GM12878 (cell line): ENCODE measurements around the gene DDX10. TPM values are rescaled to one million over a fixed set of nuclear protein-coding genes. Genes with fewer than 3 reads are reported as not detected.

Experiments
- ATAC-seq: fragments of 200-7000 bp; cut with Tn5 transposase; 3 replicates; pipeline ENCODE4 v1.9.1; 2020; ENCODE audit warnings: mild to moderate bottlenecking, moderate library complexity
- BruUV-seq: library from RNA; stranded (reverse); fragments of 400-500 nt; replicated peaks from 2 replicates; lab custom pipeline; 2021; lab: Mats Ljungman, UMichigan
- CTCF ChIA-PET: fragments of 300-600 bp; sonication (Branson Sonifier 250); formaldehyde crosslinking; extraction: SDS; loops from one replicate; lab custom pipeline; 2021; ENCODE audit warnings: inconsistent platforms; lab: Yijun Ruan, JAX
- POLR2A ChIA-PET: fragments of 350-600 bp; formaldehyde crosslinking; extraction: SDS; loops from one replicate; lab custom pipeline; 2021; ENCODE audit warnings: inconsistent platforms; lab: Charles Lee
- RAD21 ChIA-PET: fragments of 300-600 bp; sonication (Branson Sonifier 250); formaldehyde crosslinking; loops from one replicate; lab custom pipeline; 2023; ENCODE audit warnings: antibody characterized with exemption; ENCODE audit not compliant: unreplicated experiment; lab: Charles Lee
- SMC1A ChIA-PET: fragments of 300-600 bp; sonication (Branson Sonifier 250); formaldehyde crosslinking; loops from one replicate; lab custom pipeline; 2023; ENCODE audit not compliant: unreplicated experiment, uncharacterized antibody; lab: Charles Lee
- DNase-seq: peaks from one replicate; pipeline ENCODE4 v3.0.0-alpha.2; 2011; ENCODE audit warnings: low read depth, low spot score
- FAIRE-seq: peaks from 3 replicates; lab custom pipeline; 2011; peaks lifted over from hg19 to GRCh38; lab: Jason Lieb, UNC
- H2AFZ ChIP-seq: 2 replicates; pipeline ENCODE4 v1.6.0; 2011; ENCODE audit warnings: low read depth, low read length, control low read depth; ENCODE audit not compliant: control insufficient read depth
- H3K27ac ChIP-seq: 2 replicates; pipeline ENCODE4 v1.5.1; 2011; ENCODE audit warnings: control low read depth; ENCODE audit not compliant: control insufficient read depth, insufficient read depth
- H3K27me3 ChIP-seq, 2 experiments: replicated peaks in 1 of 2; 2 replicates each; pipeline versions ENCODE4 v1.6.0 to v1.6.1; 2011; ENCODE audit warnings: low read length in 1 of 2; ENCODE audit not compliant: control insufficient read depth in 2 of 2, insufficient read depth in 2 of 2
- H3K36me3 ChIP-seq, 2 experiments: 2 replicates each; pipeline ENCODE4 v1.5.1; 2011; ENCODE audit warnings: low read length in 1 of 2; ENCODE audit not compliant: control insufficient read depth in 2 of 2, insufficient read depth in 2 of 2
- H3K4me1 ChIP-seq: 2 replicates; pipeline ENCODE4 v1.6.1; 2011; ENCODE audit warnings: mild to moderate bottlenecking, low read length, moderate library complexity, mixed read lengths; ENCODE audit not compliant: control insufficient read depth, insufficient read depth
- H3K4me2 ChIP-seq: 2 replicates; pipeline ENCODE4 v1.6.0; 2011; ENCODE audit warnings: control low read depth; ENCODE audit not compliant: control insufficient read depth, insufficient read depth
- H3K4me3 ChIP-seq: fragments of 200-600 bp; sonication (generic); 2 replicates; pipeline ENCODE4 v1.5.1; 2016
- H3K79me2 ChIP-seq: 2 replicates; pipeline ENCODE4 v1.6.0; 2011; ENCODE audit warnings: low read length; ENCODE audit not compliant: control insufficient read depth, insufficient read depth
- H3K9ac ChIP-seq: 2 replicates; pipeline ENCODE4 v1.8.0; 2011; ENCODE audit warnings: low read length, control low read depth, mixed read lengths; ENCODE audit not compliant: control insufficient read depth, insufficient read depth
- H3K9me3 ChIP-seq: replicated peaks from 3 replicates; pipeline ENCODE4 v1.5.1; 2011; ENCODE audit warnings: mild to moderate bottlenecking, low read length; ENCODE audit not compliant: control insufficient read depth, insufficient read depth
- H4K20me1 ChIP-seq: 2 replicates; pipeline ENCODE4 v1.6.0; 2011; ENCODE audit not compliant: control insufficient read depth, insufficient read depth
- HDAC2 ChIP-seq: fragments of 200-600 bp; sonication (generic); IDR thresholded peaks from 2 replicates; pipeline ENCODE4 v1.6.1; 2017
- POLR2AphosphoS2 ChIP-seq: IDR thresholded peaks from 2 replicates; pipeline ENCODE4 v1.6.1; 2011; ENCODE audit warnings: low read depth, mild to moderate bottlenecking, low read length, improper control_type of control experiment, moderate library complexity
- SMAD1 ChIP-seq: fragments of 450-650 bp; IDR thresholded peaks from 2 replicates; pipeline ENCODE4 v1.6.1; 2018; ENCODE audit warnings: mild to moderate bottlenecking, low read depth; ENCODE audit not compliant: partially characterized antibody
- SMC3 ChIP-seq: IDR thresholded peaks from 2 replicates; pipeline ENCODE4 v1.6.1; 2011; ENCODE audit warnings: low read length, improper control_type of control experiment, borderline replicate concordance
- WGBS: methylation state at CpG from one replicate; pipeline ENCODE4 v1.1.6; 2016; ENCODE audit warnings: low lambda C conversion rate; ENCODE audit not compliant: insufficient replicate concordance, insufficient coverage; ENCODE audit errors: missing lambda C conversion rate; 5-methylcytosine and 5-hydroxymethylcytosine counted together
- in situ Hi-C: fragments of 300-500 bp; cut with MboI; formaldehyde crosslinking; loops from 9 replicates; pipeline ENCODE4 v1.14.3; 2018; ENCODE audit warnings: mixed read lengths
- intact Hi-C: fragments of 100-400 bp; cut with micrococcal nuclease; formaldehyde crosslinking; loops from one replicate; pipeline ENCODE4 v1.14.2; 2022; ENCODE audit not compliant: unreplicated experiment
- polyA plus RNA-seq, 11 experiments: library from polyadenylated mRNA; depleted of rRNA in 4 of 11; unstranded in 6 of 11; stranded (reverse) in 5 of 11; fragments of >200 nt; fragmentation: Nextera tagmentation in 4 of 11; fragmentation: Illumina TruSeq in 1 of 11; extraction: Ambion mirVana in 4 of 11; extraction: Trizol in 1 of 11; gene quantifications; 1 replicate in 1 of 11; 2 replicates in 10 of 11; pipeline versions ENCODE4 v1.2.1 to v1.2.3, GENCODE V29; 2011 to 2016; ENCODE audit warnings: inconsistent platforms in 2 of 11, missing spikeins in 2 of 11, low read depth in 1 of 11
- total RNA-seq, 4 experiments: library from RNA; depleted of rRNA in 3 of 4; stranded (reverse); fragments of >200 nt in 3 of 4; fragmentation: Illumina TruSeq in 1 of 4; extraction: Trizol in 1 of 4; gene quantifications; 2 replicates each; pipeline versions ENCODE4 v1.2.1 to v1.2.3, GENCODE V29; 2013 to 2021
- TF ChIP-seq, protein P1 (sequence below): fragments of 450-650 bp; conservative IDR thresholded peaks from 2 replicates; pipeline ENCODE4 v1.6.1; 2017; ENCODE audit warnings: mild to moderate bottlenecking, moderate library complexity

Gene DDX10
- total and polyA plus RNA-seq, 10 of the 15 experiments (the other 5 are each of a cell fraction or from before 2014, with no cell fraction given) = 20.9 to 51.5 (median 31.9) TPM

DNA sequence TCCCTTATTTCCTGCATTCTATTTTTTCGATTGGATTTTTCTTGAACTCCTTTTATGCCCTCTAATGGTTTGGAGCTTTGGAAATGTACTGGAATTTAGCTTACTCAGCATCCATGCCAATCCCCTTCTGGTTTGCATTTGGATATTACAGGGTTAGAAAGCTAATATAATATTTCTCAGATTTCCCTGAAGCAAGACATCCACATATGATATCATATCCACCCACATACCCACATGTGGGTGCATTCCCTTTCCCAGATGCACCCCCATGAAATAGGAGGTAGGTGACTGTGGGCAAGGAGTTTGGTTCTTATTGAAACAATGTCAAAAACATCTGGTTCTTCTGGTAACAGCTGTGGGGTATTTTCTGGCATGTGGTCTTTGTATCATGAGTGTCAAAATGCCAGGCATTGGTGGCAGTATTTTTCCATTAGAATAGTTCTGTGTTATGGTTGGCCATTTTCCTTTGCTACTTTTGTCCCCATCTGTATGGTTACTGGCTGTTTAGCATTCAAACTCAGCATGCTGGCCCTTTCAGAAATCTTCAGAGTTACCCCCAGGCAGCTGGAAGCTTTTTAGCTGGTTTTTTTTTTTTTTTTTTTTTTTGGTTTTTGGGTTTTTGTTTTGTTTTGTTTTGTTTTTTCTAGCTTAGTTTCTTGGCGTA lies 32.7 kb upstream of the DDX10 start:
- ChIA-PET SMC1A (interaction anchor here (0.6 to 11.3 kb wide), 10 partner anchors 8 to 512 kb away, joined by 3 to 130 read pairs (median 4); no protein-coding TSS in a partner anchor), CTCF (interaction anchor here (1.0 to 3.5 kb wide), 5 partner anchors 8 to 311 kb away, joined by 3 to 16 read pairs (median 3); no protein-coding TSS in a partner anchor), RAD21 (interaction anchor here (0.9 to 2.8 kb wide), 8 partner anchors 9 to 513 kb away, joined by 3 to 13 read pairs (median 4); no protein-coding TSS in a partner anchor), POLR2A (interaction anchor here (0.6 to 1.7 kb wide), 4 partner anchors 9 to 520 kb away, joined by 3 to 7 read pairs (median 4); no protein-coding TSS in a partner anchor)
- Histone ChIP-seq H3K27ac (no peak overlapping the region), H4K20me1 (no peaks in the 10 kb centered on the region), H3K27me3 (no peaks in the 10 kb centered on the region), H3K9ac (no peak overlapping the region), H2AFZ (no peak overlapping the region), H3K4me3 (no peak overlapping the region), H3K79me2 (no peaks in the 10 kb centered on the region), H3K36me3 (no peaks in the 10 kb centered on the region), H3K4me2 (no peak overlapping the region), H3K9me3 (peaks cover 5% of the 10 kb centered on the region; the same call in 2 of the 3 replicates), H3K4me1 (no peaks in the 10 kb centered on the region)
- in situ Hi-C loops (no loop called here), intact Hi-C loops (no loop called here)
- FAIRE-seq (no peak), DNase-seq (no peak), ATAC-seq (no peak)
- no TSS peak for BruUV-seq
- TF ChIP-seq POLR2AphosphoS2 (no peak), SMAD1 (no peak), HDAC2 (no peak), SMC3 (no peak)
- TF ChIP-seq, protein P1, sequence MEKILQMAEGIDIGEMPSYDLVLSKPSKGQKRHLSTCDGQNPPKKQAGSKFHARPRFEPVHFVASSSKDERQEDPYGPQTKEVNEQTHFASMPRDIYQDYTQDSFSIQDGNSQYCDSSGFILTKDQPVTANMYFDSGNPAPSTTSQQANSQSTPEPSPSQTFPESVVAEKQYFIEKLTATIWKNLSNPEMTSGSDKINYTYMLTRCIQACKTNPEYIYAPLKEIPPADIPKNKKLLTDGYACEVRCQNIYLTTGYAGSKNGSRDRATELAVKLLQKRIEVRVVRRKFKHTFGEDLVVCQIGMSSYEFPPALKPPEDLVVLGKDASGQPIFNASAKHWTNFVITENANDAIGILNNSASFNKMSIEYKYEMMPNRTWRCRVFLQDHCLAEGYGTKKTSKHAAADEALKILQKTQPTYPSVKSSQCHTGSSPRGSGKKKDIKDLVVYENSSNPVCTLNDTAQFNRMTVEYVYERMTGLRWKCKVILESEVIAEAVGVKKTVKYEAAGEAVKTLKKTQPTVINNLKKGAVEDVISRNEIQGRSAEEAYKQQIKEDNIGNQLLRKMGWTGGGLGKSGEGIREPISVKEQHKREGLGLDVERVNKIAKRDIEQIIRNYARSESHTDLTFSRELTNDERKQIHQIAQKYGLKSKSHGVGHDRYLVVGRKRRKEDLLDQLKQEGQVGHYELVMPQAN = no peak
- 38% methylated on average over 1 of the region's 2 CpGs for WGBS
